AG04450 (cell line): ENCODE data around the gene RBFOX2. TPM values are rescaled to one million over a fixed set of nuclear protein-coding genes. Genes with fewer than 3 reads are reported as not detected.
"Not testable (repeated sequence)": the region's sequence is repeated elsewhere in the genome, so short reads cannot be mapped to it uniquely, and the experiment has no call there.

Experiments used
- CTCF ChIA-PET: fragments of 300-600, 350-600 bp; formaldehyde crosslinking; extraction: SDS; loops from one replicate; lab custom pipeline; 2022; ENCODE audit warnings: antibody characterized with exemption, inconsistent platforms; lab: Charles Lee
- POLR2A ChIA-PET: fragments of 350-600 bp; formaldehyde crosslinking; extraction: SDS; loops from one replicate; lab custom pipeline; 2021; ENCODE audit warnings: antibody characterized with exemption, inconsistent platforms; lab: Yijun Ruan, JAX
- DNase-seq: peaks from one replicate; pipeline ENCODE4 v3.0.0-alpha.2; 2011; ENCODE audit warnings: low read depth, low spot score
- H3K27ac ChIP-seq: one replicate; pipeline ENCODE4 v1.5.1; 2012; ENCODE audit warnings: low read depth, low read length, control low read depth
- H3K27me3 ChIP-seq: one replicate; pipeline ENCODE4 v1.6.0; 2012; ENCODE audit warnings: low read length; ENCODE audit not compliant: control insufficient read depth, insufficient read depth
- H3K4me3 ChIP-seq: 2 replicates; pipeline ENCODE4 v1.5.1; 2011; ENCODE audit warnings: mild to moderate bottlenecking, low read depth, low read length, control low read depth
- H3K9me3 ChIP-seq: 2 replicates; pipeline ENCODE4 v1.5.1; 2012; ENCODE audit warnings: low read length; ENCODE audit not compliant: control insufficient read depth, insufficient read depth
- polyA plus RNA-seq: library from polyadenylated mRNA; depleted of rRNA; stranded (reverse); fragments of >200 nt; gene quantifications from 2 replicates; pipeline ENCODE4 v1.2.3, GENCODE V29; 2011
- TF ChIP-seq, protein P1 (sequence below): IDR thresholded peaks from 2 replicates; pipeline ENCODE4 v1.5.1; 2011; ENCODE audit warnings: low read depth, low read length, control low read depth, inconsistent platforms

The RBFOX2 gene
- polyA plus RNA-seq, 1 experiment: 288 TPM

DNA sequence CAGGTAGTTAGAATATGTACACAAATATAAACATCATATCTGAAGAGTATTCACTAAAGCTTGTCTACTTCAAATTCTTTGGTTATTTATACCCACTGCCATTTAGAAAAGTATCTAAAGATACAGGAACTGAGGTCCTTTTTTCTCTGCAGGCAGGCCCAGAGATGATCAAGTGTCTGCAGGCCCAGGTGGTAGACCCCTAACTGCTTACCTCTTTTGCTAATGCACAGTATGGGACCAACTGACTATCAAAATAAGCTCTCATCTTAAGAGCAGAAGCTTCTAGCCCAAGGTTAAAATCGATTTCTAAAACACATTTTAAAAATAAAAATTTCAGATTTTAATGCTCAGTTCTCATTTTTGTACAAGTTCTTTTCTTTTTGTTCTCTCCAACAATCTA is 229.5 kb downstream of the RBFOX2 start:
- no peak for DNase-seq
- H3K27me3 ChIP-seq: no peaks in the 10 kb centered on the region
- H3K4me3 ChIP-seq: no peak overlapping the region
- ChIA-PET POLR2A (no interaction called here), CTCF (interaction anchor here (2.3 kb wide), 1 partner anchor 267 kb away, joined by 7 read pairs; no protein-coding TSS in a partner anchor)
- TF ChIP-seq, protein P1, sequence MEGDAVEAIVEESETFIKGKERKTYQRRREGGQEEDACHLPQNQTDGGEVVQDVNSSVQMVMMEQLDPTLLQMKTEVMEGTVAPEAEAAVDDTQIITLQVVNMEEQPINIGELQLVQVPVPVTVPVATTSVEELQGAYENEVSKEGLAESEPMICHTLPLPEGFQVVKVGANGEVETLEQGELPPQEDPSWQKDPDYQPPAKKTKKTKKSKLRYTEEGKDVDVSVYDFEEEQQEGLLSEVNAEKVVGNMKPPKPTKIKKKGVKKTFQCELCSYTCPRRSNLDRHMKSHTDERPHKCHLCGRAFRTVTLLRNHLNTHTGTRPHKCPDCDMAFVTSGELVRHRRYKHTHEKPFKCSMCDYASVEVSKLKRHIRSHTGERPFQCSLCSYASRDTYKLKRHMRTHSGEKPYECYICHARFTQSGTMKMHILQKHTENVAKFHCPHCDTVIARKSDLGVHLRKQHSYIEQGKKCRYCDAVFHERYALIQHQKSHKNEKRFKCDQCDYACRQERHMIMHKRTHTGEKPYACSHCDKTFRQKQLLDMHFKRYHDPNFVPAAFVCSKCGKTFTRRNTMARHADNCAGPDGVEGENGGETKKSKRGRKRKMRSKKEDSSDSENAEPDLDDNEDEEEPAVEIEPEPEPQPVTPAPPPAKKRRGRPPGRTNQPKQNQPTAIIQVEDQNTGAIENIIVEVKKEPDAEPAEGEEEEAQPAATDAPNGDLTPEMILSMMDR: no peak
- no peak overlapping the region for H3K27ac ChIP-seq
- H3K9me3 ChIP-seq: no peaks in the 10 kb centered on the region

DNA sequence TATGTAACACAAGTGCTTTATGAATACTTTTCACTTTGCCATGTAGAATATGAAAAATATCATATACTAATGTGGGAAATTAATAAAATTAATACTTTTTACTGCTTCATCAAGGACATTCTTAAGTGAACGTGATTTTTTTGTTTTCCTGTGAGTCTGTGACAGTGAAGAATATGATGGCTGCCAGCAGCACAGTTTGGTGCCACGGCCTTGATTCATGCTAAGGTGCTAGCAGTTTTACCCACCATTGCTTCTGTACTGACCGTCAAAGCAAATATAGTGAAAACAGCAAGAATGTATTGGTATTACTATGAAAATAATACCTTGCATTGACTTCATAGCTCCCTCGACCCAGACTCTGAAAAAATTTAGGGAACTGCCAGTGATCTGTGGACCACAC is 231.2 kb downstream of the RBFOX2 start:
- H3K27me3 ChIP-seq: no peaks in the 10 kb centered on the region
- H3K4me3 ChIP-seq: no peak overlapping the region
- ChIA-PET CTCF (no interaction called here), POLR2A (no interaction called here)
- H3K9me3 ChIP-seq: no peaks in the 10 kb centered on the region
- TF ChIP-seq, protein P1: no peak
- no peak for DNase-seq
- H3K27ac ChIP-seq: no peak overlapping the region

DNA sequence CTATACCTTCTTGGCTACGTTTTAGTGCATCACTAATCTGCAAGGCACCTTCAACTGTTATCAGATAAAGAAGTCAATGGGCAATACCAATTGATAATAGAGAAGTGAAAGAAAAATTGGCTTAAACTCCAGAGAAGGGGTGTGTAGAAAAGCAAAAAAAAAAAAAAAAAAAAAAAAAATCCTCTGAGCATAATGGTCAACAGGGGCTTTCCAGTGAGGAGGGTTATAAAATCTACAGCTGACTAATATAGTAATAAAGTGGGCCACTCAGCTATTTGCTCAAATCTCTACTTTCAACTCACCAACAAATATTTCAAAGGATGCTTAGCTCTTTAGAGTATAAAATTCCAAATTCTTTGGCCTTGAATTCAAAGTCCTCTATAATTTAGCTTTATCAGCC is 233.1 kb downstream of the RBFOX2 start:
- CTCF ChIA-PET: interaction anchor here (0.6 to 3.4 kb wide), 2 partner anchors 31 to 270 kb away, joined by 4 to 16 read pairs; no protein-coding TSS in a partner anchor
- Histone ChIP-seq H3K4me3 (no peak overlapping the region), H3K9me3 (no peaks in the 10 kb centered on the region), H3K27me3 (no peaks in the 10 kb centered on the region), H3K27ac (no peak overlapping the region)
- DNase-seq: no peak
- POLR2A ChIA-PET: interaction anchor here (0.7 kb wide), 1 partner anchor 111 kb away, joined by 3 read pairs; no protein-coding TSS in a partner anchor
- TF ChIP-seq, protein P1: no peak

DNA sequence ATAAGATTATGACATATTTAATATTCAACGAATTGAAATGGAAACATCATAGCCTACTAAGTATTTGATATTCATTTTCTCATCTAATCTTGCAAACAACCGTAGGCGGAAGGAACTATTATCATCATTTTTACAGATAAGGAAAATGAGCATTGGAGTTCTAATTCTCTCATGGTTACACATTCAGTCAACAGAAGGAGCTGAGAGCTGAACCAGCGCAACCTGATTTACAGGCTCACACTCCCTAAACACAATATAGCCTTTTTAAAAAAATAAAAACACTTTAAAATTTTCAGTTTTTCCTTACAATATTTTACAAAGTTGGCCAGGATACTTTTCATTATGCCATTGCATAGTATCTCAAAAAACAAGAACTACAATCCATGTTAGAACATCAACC is 236.1 kb downstream of the RBFOX2 start:
- ChIA-PET CTCF (no interaction called here), POLR2A (no interaction called here)

DNA sequence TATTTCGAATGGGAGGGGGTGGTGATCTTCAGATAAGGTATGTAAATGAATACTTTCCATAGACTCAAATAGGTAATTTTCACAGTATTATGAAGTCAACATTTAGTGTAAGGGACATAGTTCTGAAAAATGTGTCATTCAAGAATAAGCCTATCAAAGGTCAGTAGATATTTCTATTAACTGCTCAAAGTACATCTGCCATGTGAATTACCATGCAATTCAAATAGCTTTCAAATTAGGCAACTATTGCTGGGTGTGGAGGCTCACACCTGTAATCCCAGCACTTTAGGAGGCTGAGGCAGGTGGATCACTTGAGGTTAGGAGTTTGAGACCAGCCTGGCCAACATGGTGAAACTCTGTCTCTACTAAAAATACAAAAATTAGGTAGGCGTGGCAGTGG is 236.8 kb downstream of the RBFOX2 start:
- H3K27ac ChIP-seq, CTCF ChIA-PET, POLR2A ChIA-PET, H3K27me3 ChIP-seq, DNase-seq, H3K9me3 ChIP-seq, H3K4me3 ChIP-seq: not testable (repeated sequence)

More for the DNA sequence above, 236.1 kb downstream of the RBFOX2 start:
- TF ChIP-seq, protein P1: no peak
- no peak overlapping the region for H3K27ac ChIP-seq
- H3K4me3 ChIP-seq: no peak overlapping the region
- no peaks in the 10 kb centered on the region for H3K27me3 ChIP-seq
- H3K9me3 ChIP-seq: no peaks in the 10 kb centered on the region
- DNase-seq: no peak
